ENCODE results near the gene USP11.
A peak's percentile ranks its signal among the peaks of the same experiment; 100 is the strongest.

The USP11 gene

DNA sequence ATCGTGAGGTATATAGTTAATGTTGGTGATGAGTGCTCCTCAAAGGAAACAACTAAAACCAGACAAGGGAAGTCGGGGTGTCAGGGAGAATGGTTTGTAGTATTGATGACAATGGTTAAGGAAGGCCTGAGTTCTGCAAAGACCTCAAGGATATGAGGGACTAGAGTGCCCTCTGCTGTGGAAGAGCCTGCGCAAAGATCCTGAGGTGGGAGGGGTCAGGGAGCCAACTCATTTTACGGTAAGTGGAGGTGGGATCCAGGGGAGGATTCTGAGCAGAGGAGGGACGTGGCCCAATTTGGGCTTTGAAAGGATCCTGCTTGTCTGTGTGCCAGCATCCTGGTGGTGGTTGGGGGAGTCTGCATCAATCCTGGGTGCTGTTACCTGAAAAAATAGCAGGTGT lies 27.8 kb upstream of the USP11 start:
- DNase-seq (ENCODE audit: low read depth), result no peak

DNA sequence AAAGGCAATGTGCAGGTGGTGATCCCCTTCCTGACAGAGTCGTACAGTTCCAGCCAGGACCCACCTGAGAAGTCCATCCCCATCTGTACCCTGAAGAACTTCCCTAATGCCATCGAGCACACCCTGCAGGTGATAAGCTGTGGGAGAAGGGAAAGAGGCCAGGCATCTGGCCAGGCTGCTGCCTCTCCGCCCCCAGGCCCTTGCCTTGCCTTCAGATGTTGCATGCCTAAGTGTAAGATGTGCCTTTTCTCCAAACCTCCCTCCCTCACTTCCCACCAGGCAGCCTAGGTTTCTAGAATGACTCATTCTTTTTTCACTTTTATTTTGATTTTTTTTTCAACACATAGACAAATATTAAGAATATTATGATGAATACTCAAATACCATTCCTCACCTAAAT lies 26.5 kb upstream of the USP11 start:
- DNase-seq (ENCODE audit: low read depth), result no peak

DNA sequence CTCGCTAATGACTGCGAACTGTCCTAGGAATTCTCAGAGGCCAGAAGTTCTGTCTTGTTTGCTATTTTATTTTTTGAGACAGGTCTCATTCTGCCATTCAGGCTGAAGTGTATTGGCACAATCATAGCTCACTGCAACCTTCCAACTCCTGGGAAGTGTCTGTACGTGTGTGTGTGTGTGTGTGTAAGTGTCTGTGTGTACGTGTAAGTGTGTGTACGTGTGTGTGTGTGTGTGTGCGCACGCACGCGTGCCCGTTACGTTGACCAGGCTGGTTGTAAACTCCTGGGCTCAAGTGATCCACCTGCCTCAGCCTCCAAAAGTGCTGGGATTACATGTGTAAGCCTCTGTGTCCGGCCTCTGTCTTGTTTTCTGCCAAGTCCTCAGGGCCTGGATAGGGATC lies 24.7 kb upstream of the USP11 start:
- no peak for DNase-seq (ENCODE audit: low read depth)

DNA sequence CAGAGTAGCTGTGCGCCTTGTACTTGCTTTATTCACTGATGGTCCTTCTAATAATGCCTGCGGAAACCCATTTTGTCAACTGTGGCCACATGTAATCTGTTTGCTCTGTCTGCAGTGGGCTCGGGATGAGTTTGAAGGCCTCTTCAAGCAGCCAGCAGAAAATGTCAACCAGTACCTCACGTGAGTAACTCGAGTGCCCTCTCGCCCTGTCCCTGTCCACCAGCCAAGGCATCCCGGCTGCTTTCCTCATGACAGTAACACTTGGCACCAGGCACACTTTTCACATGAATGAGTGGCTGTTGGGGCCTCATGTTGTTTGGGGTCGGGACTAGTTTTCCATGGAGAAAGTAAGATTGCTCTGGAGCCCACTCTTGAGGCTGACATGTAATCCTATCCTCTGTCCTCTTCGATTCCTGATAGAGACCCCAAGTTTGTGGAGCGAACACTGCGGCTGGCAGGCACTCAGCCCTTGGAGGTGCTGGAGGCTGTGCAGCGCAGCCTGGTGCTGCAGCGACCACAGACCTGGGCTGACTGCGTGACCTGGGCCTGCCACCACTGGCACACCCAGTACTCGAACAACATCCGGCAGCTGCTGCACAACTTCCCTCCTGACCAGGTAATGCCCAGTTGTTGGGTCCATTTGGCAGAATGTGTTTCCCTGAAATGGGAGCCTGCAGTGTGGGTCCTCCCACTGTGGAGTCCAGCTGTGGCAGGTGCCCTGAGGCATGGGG lies 23.1 kb upstream of the USP11 start:
- no peak for DNase-seq (ENCODE audit: low read depth)

DNA sequence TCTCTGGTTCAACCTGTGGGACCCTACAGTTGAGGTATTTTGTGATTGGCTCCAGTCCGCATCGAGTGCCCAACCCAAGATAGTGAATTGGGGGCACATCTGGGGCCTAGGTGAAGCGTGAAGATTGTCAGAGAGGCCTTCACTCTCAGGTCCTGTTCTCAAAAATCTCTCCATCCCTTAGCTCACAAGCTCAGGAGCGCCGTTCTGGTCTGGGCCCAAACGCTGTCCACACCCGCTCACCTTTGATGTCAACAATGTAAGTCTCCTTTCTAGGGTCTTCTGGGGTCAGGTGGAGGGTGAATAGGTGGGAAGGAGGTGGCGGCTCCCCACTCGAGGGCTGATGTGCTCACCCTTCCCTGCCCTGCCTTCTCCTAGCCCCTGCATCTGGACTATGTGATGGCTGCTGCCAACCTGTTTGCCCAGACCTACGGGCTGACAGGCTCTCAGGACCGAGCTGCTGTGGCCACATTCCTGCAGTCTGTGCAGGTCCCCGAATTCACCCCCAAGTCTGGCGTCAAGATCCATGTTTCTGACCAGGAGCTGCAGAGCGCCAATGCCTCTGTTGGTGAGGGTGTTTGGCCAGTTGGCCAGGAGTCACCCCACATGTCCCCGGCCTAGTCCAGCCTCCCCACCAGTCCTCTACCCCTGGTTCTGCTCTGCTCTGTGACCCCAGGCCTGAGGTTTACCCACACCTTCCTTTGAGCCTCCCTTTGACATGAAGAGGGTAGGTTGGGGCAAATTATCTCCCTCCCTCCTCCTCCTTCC lies 22.0 kb upstream of the USP11 start:
- DNase-seq (ENCODE audit: low read depth), result no peak

DNA sequence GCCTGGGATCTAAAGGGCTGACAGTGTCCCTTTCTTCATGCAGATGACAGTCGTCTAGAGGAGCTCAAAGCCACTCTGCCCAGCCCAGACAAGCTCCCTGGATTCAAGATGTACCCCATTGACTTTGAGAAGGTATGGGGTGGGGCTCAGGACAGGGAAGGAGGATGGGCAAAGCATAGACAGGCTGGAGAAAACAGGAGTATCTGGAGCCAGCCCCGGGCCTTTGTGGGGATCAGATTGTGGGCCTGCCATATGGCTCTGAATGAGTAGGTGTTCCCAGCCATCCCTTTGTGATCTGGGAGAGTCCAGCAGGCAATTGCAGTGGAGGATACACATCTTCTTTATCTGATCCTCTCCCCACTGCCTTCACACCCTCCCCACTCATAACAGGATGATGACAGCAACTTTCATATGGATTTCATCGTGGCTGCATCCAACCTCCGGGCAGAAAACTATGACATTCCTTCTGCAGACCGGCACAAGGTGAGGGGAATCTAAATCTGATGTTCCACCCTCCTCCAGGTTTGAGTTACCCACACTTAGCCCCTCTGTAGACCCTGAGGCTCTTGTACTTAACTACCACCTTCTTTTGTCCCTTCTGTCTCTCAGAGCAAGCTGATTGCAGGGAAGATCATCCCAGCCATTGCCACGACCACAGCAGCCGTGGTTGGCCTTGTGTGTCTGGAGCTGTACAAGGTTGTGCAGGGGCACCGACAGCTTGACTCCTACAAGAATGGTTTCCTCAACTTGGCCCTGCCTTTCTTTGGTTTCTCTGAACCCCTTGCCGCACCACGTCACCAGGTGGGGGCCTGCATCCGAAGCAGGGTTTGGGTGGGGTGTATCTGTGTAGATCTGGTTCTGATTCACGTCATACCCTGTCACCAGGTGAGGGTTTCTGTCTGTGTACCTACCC lies 20.2 kb upstream of the USP11 start:
- DNase-seq (ENCODE audit: low read depth), result no peak

DNA sequence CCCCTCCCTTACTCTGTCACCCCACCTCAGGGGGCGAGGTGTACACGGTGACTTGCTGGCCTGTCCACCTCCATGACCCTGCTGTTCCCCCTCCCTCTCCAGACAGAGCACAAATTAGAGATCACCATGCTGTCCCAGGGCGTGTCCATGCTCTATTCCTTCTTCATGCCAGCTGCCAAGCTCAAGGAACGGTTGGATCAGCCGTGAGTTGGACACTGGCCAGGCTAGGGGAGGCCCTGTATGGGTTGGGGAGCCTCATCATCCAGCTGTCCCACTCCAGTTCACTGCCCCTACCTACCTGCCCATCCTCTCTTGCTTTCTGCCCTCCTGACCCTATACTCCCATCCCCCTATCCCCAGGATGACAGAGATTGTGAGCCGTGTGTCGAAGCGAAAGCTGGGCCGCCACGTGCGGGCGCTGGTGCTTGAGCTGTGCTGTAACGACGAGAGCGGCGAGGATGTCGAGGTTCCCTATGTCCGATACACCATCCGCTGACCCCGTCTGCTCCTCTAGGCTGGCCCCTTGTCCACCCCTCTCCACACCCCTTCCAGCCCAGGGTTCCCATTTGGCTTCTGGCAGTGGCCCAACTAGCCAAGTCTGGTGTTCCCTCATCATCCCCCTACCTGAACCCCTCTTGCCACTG lies 18.3 kb upstream of the USP11 start:
- no peak for DNase-seq (ENCODE audit: low read depth)

DNA sequence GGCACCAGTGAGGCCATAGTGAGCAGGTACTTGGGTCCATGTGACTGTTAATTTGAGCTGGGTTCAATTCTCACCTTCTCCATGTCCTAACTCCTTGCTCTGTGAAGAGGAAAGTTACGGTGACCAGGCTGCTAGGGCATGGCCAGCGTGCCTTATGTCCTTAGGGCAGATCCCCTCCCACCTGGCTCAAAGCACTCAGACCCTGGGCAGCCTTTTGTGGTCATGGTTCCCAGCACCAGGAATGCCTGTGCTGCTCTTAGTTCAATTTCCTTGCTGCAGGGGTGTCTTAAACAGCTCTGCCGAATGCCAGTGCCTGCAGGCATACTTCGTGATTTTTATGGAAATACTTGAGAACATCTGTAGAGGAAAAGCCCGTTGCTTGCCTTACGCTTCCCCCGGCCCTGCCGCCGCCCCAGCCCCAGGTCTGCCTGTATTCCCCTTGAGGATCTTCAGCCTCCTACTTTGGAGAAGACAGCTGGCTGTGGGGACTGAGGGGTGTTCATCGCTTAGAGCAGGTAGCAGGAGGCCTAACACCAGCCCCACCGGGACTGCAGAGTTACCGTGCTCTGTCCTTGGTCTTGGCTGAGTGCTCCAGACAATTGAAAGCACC lies 17.4 kb upstream of the USP11 start:
- no peak for DNase-seq (ENCODE audit: low read depth)

DNA sequence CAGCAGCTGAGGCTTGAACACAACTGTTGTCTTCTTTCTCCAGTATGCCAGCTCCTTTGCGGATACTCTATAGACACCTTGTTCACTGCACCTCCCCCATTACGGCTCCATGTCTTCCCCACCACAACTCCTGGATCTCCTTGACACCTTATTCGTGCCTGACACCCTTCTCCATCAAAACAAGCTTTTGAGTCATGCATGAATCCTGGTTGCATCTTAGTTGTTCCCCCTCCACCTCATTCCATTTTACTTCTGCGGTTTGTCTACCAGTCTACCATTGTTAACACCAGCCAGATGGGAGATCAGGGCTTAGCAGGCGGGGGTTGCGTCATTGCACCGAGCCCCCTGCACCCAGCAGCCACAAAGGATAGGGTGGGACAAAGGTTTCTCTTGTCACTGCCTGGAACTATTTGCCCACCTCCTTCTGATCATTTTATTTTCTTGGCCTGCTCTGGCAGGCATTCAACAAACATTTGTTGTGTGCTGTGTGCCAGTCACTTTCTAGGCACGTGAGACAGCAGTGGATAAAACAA lies 16.4 kb upstream of the USP11 start:
- no peak for DNase-seq (ENCODE audit: low read depth)

DNA sequence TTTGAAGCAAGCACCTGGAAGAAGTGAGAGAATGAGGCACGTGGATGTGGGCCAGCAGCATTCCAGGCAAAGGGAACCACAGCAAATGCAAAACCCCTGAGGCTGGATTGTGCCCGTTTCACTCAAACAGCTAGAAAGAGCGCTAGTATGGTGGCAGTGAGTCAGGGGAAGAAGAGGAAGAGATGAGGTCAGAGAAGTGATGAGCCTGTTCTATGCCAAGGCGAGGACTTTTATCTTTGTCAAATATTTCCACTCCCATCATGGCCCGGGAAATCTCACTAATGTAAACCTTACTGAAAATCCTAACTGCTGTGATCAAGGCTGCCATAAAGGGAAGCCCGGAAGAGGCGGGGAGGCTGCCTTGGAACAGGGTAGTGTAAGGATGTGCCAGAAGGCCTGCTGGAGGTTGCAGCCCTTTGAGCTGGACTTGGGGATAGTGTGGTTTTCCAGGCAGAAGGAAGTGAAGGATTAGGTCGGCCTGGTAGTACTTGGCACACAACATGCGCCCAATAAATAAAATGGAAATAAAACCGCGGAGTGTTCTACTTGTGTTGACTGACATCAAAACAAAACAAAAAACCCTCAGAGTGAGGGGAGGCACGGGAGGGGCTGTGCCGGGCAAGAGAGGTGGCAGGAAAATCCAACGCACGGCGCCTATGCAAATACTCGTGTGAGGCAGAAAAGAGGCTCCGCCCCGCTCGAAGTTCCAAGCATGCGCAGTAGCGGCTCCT lies 15.5 kb upstream of the USP11 start:
- no peak for DNase-seq (ENCODE audit: low read depth)

DNA sequence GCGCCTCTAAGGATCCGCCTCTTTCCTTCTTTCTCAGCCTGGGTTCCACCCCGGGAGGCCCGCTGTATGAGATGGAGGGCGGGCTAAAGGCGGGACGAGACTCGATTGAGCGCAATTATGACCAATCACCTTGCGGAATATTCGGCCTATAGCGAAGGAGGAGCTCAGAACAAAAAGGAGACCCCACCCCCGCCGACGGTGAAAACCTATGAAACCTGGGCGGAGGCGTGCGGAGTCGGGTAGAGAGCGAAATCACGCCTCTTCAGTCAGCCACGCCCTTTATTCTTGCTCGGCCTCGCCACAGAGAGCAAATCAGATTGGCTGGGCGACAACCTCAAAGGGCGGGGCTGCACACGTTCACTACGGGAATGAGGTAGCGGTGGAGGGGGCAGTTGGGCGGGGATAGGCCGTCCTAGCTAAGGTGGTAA lies 14.9 kb upstream of the USP11 start:
- DNase-seq (ENCODE audit: low read depth), result peak; percentile 88

DNA sequence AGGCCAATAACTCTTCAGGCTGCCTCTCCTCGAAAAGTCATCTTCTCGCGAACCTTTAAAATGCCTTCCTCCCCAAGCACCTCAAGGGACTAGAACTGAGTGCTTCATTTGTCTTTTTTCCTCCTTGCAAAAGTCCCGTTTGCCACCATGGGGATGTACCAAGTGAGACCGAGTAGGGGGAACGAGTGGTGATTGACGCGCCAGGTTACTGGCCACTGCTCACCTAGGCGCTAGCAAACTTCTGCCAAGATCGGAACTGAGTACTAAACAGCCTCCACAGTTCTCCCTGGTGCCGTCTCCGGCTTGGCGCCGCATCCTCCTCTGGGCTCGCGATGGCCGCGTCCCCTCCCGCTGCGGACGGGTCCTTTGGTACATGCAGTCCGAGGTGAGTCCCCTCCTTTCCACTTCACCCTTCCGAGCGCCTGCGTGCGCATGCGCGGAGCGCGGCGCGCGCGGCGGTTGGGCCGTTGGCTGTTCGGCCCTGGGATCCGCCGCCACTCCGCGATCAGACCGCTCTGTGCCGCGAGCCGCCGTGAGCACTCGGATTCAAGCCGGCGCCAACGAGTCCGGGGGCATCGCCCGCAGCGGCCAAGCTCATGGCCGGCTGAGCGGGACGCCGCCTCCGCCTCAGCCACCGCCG lies 14.4 kb upstream of the USP11 start, which contains the start of gene CDK16:
Gene CDK16, plus strand, starts transcription at position 402 of the 640 bp plus-strand sequence. CDS start 4,877 bp downstream, outside the sequence.
- DNase-seq (ENCODE audit: low read depth), result peak; percentile 46

DNA sequence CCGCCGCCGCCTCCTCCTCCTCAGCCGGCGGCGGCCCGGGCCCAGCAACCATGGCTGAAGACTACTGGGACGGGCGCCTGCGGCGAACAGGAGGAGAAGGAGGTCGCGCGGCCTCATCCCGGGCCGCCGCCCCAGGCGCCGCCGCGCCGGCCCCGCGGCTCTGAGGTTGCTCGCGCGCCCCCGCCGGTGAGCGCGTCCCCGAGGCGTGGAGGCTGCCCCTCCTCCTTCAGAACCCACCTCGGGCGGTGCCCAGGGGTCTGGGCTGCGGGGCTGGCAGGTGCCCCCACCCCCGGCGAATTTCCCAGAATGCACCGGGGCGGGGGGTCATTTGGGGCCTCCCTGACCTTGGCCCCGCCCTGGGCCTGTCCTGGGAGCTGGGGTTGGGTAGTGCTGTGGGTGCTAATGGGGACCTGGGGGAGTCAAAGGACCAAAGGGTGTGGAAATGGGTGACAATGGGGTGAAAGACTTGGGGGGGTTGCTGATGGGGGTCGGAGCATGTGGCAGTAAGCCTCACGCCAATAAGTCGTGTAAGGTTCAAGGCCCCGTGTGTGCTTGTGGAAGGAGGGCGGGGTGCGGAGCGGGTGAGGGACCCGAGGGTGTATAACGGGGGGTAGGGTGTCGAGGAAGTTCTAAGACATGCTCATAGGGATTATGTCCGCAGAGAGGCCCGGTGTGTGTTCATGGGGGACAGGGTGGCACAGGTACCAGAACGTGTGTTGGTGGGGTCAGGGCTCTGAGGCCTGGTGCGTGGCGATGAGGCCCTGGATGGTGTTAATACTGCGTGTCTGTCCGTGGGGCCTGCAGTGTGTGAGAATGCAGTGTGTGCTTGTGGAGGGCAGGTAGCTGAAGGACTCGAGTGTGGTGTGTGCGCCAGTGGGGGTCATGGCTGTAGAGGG lies 13.6 kb upstream of the USP11 start:
- no peak for DNase-seq (ENCODE audit: low read depth)

DNA sequence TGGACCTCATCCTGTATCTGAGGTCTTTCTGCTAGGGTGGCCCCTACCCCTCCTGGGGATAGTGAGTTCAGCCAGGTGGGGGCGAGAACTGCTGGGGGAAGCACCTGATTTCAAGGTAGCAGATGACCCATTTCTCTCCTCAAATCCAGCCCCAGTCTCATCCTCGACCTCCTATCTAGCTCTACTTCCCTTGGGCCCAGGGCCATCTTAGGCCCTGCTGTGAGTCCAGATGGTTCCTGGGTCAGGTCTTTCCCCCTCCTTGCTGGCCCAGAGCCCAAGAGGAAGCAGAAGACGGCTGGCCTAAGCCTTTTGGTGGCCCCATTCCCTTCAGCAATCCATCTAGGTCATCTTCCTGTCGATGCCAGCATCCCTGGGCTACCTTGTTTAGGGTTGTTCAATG lies 11.1 kb upstream of the USP11 start:
- no peak for DNase-seq (ENCODE audit: low read depth)

DNA sequence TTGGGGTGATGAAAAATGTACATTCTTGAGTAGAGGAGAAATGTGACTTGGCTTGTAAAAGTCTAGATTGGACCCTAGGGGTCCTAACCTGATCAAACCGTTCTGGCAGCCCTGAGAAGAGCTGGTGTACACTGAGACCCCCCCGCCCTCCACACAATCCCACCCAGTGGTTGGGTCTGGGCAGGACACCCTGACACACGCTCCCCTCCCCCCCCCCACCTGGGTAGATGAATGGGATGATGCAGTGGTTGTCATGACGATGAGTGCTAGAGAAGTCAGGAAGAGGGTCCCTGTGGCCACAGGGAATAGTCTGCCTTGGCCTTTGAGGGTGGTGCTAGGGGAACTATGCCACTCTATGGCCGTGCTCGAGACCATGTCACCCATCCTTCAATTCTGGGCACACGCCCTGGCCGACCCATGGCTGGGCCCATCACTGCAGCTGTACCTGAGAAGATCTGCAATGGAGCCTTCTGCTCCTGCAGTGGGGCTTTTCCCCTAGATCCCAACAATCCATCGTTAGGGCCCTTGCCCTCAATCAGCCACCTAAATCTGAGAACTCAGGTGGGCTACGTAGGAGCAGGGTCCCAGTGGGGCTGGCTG lies 10.0 kb upstream of the USP11 start:
- DNase-seq (ENCODE audit: low read depth), result no peak

DNA sequence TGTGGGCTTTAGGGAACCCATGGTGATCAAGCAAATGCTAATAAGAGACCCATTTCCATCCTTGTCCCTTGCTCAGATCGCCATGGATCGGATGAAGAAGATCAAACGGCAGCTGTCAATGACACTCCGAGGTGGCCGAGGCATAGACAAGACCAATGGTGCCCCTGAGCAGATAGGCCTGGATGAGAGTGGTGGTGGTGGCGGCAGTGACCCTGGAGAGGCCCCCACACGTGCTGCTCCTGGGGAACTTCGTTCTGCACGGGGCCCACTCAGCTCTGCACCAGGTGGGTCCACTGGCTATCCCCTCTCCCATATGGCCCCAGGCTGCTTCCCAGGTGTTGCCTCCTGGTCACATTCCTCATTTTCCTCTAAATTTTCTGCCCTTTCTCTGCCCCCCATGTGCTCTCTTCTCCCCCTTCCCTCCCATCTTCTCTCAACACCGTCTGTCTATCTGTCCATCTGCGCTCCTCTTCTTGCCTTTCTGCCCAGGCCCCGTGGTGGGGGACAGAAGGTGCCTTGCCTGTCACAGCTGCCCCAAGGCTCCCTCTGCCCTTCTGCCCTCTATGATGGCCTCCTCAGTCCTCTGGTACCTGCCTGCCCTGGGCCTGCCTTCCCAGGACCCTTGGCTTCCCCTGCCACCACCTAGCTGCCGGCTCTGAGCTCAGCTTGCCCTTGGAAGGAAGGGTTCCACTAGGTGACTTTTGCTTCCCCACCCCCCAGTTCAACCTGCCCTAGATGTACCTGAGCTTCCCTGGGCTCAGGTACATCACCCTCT lies 9.1 kb upstream of the USP11 start:
- DNase-seq (ENCODE audit: low read depth), result no peak

DNA sequence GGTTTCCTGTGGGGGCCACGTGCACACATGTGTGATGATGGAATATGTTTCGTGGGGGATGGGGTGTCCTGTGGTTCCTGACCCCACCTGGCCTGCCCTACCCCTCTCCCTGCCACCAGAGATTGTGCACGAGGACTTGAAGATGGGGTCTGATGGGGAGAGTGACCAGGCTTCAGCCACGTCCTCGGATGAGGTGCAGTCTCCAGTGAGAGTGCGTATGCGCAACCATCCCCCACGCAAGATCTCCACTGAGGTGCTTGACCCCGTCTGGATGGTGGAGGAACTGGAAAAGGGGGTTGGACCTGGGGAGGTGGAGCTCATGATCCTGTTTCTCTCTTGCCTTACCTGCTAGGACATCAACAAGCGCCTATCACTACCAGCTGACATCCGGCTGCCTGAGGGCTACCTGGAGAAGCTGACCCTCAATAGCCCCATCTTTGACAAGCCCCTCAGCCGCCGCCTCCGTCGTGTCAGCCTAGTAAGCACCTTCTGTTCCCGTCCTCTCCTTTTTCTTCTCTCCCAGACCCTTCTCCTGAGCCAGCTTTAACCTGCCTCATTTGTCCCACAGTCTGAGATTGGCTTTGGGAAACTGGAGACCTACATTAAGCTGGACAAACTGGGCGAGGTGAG lies 8.4 kb upstream of the USP11 start:
- DNase-seq (ENCODE audit: low read depth), result no peak
